ENCODE results near the gene MTMR11. TPM values are rescaled to one million over a fixed set of nuclear protein-coding genes. Genes with fewer than 3 reads are reported as not detected.

The MTMR11 gene
- polyA plus RNA-seq, 3 donors = 53.1 to 152 (median 54.6) TPM

DNA sequence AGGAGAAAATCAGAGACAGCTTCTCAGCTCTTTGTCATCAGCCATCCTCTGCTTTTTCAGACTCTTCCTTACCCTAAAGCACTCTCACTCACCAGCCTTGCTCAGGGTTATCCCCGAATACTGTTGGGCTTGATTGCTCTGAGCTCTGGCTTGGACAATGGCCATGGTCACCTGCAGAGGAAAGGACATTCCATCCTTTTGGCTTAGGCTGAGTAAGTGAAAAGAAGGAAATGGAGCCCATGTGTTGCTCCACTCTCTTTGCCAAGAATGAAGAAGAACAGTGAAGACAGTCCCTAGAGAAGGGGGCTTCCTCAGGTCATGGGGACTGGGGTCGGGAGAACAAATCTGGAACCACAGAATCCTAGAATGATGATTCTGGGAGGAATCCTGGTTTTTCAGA, 2.3 kb downstream of the MTMR11 start:
- H3K27ac Mint-ChIP-seq = no peak overlapping the region
- H3K4me3 Mint-ChIP-seq = no peak overlapping the region
- no peak for TF ChIP-seq CTCF (IDR thresholded peaks at IDR 0.05)
- peaks cover 11 to 12% of the 10 kb centered on the region in 2 donors for H3K36me3 Mint-ChIP-seq
- Histone ChIP-seq H3K4me3 (replicated peaks in 1 of 3; ENCODE audit: low read depth in 2 of 3, low read length in 3 of 3) (no peak overlapping the region), H3K4me2 (replicated peaks; ENCODE audit: extremely low read depth, low read length, poor library complexity, severe bottlenecking) (no peak overlapping the region), H3K36me3 (replicated peaks in 1 of 2; ENCODE audit: control insufficient read depth in 1 of 2, insufficient read depth in 2 of 2, low read length in 2 of 2) (no peaks in the 10 kb centered on the region), H3K9me3 (replicated peaks in 1 of 2; ENCODE audit: control insufficient read depth in 1 of 2, insufficient read depth in 1 of 2, low read length in 2 of 2) (no peaks in the 10 kb centered on the region), H4K20me1 (ENCODE audit: insufficient read depth, low read length) (no peaks in the 10 kb centered on the region), H3K27me3 (ENCODE audit: control insufficient read depth in 2 of 2, insufficient read depth in 2 of 2, low read length in 2 of 2) (no peaks in the 10 kb centered on the region), H3K79me2 (ENCODE audit: insufficient read depth, low read length) (peaks cover 27% of the 10 kb centered on the region), H3K9ac (ENCODE audit: insufficient read depth, low read length, poor library complexity, severe bottlenecking) (no peak overlapping the region), H3K4me1 (ENCODE audit: control insufficient read depth in 1 of 2, insufficient read depth in 2 of 2, low read length in 2 of 2) (peaks cover 58 to 82% of the 10 kb centered on the region in 2 donors), H3K27ac (ENCODE audit: low read depth in 1 of 2, low read length in 2 of 2) (no peak overlapping the region), H2AFZ (ENCODE audit: insufficient read depth, low read depth, low read length, poor library complexity, severe bottlenecking) (no peak overlapping the region)
- H3K9me3 Mint-ChIP-seq = peaks cover 0 to 1% (median 0%) of the 10 kb centered on the region in 7 donors
- peaks cover 82% of the 10 kb centered on the region for H3K4me1 Mint-ChIP-seq
- intact Hi-C loops (cut with micrococcal nuclease) = loop anchor here in 1 of 2 donors (10.0 kb wide), 1 partner anchor 250 kb away; no protein-coding TSS in a partner anchor
- no peak for DNase-seq
- WGBS (ENCODE audit: insufficient coverage) = no CpG with 5 or more reads among the region's 2 CpGs
- H3K27me3 Mint-ChIP-seq (ENCODE audit: low read depth in 3 of 3) = peaks cover 0 to 12% (median 0%) of the 10 kb centered on the region in 3 donors

DNA sequence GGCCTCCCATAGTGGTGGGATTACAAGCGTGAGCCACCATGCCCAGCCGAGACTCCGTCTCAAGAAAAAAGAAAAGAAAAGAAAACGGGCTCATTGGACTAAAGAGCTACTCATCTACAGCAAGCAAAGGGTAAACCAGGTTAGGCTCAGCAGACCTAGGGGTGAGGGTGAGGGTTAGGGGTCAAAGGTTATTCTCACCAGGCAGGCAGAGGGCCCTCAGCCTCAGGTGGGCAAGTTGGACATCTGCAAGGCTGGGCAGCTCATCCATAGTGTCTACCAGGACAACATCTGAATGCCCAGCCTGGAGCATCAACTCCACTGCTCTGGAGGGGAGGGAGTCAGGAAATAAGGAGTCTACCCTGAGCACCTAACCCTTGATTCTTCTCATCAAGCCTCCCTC, 3.5 kb downstream of the MTMR11 start:
- no peak for TF ChIP-seq CTCF (IDR thresholded peaks at IDR 0.05)
- Histone ChIP-seq H3K9me3 (replicated peaks in 1 of 2; ENCODE audit: control insufficient read depth in 1 of 2, insufficient read depth in 1 of 2, low read length in 2 of 2) (no peaks in the 10 kb centered on the region), H3K4me1 (ENCODE audit: control insufficient read depth in 1 of 2, insufficient read depth in 2 of 2, low read length in 2 of 2) (peaks cover 58 to 82% of the 10 kb centered on the region in 2 donors), H4K20me1 (ENCODE audit: insufficient read depth, low read length) (no peaks in the 10 kb centered on the region), H3K27me3 (ENCODE audit: control insufficient read depth in 2 of 2, insufficient read depth in 2 of 2, low read length in 2 of 2) (no peaks in the 10 kb centered on the region), H3K36me3 (replicated peaks in 1 of 2; ENCODE audit: control insufficient read depth in 1 of 2, insufficient read depth in 2 of 2, low read length in 2 of 2) (no peaks in the 10 kb centered on the region), H3K79me2 (ENCODE audit: insufficient read depth, low read length) (peaks cover 38% of the 10 kb centered on the region), H3K4me3 (replicated peaks in 1 of 3; ENCODE audit: low read depth in 2 of 3, low read length in 3 of 3) (no peak overlapping the region), H3K9ac (ENCODE audit: insufficient read depth, low read length, poor library complexity, severe bottlenecking) (no peak overlapping the region), H3K4me2 (replicated peaks; ENCODE audit: extremely low read depth, low read length, poor library complexity, severe bottlenecking) (no peak overlapping the region), H3K27ac (ENCODE audit: low read depth in 1 of 2, low read length in 2 of 2) (no peak overlapping the region), H2AFZ (ENCODE audit: insufficient read depth, low read depth, low read length, poor library complexity, severe bottlenecking) (no peak overlapping the region)
- 95% methylated on average over 3 of the region's 4 CpGs for WGBS (ENCODE audit: insufficient coverage)
- H3K9me3 Mint-ChIP-seq = peaks cover 0 to 1% (median 0%) of the 10 kb centered on the region in 7 donors
- intact Hi-C loops (cut with micrococcal nuclease) = loop anchor here in 1 of 2 donors (10.0 kb wide), 1 partner anchor 252 kb away; no protein-coding TSS in a partner anchor
- peaks cover 11 to 13% of the 10 kb centered on the region in 2 donors for H3K36me3 Mint-ChIP-seq
- H3K27me3 Mint-ChIP-seq (ENCODE audit: low read depth in 3 of 3) = peaks cover 0 to 12% (median 0%) of the 10 kb centered on the region in 3 donors
- peaks cover 87% of the 10 kb centered on the region for H3K4me1 Mint-ChIP-seq
- peak overlapping the region in 3 of 7 donors; percentile 7 to 52 (median 46) for H3K27ac Mint-ChIP-seq
- DNase-seq = no peak
- H3K4me3 Mint-ChIP-seq = no peak overlapping the region
